ENCODE data around the gene CNOT6. TPM values are rescaled to one million over a fixed set of nuclear protein-coding genes. Genes with fewer than 3 reads are reported as not detected.

CNOT6 gene
- total RNA-seq, 2 donors from 2014 or later: 18.4 to 20.1 TPM

Small RNA genes lying within 50 kb of the gene (small RNA-seq; reads per million reads assigned to genes)
- 0 reads per million in 2 donors for gene RNU6-525P

Other genes with a start within 250 kb of the CNOT6 start
- gene MAPK9, start 202.3 kb upstream of the CNOT6 start, total RNA-seq: 10 to 100 TPM; 28.8 to 38.5 TPM
- 10 to 100 TPM in 1 of 2 donors, 1 to 10 TPM in 1; 3.2 to 14.0 TPM for gene GFPT2, start 141.0 kb upstream of the CNOT6 start, total RNA-seq
- 100 to 1,000 TPM in 1 of 2 donors, 10 to 100 TPM in 1; 32.2 to 412 TPM for gene SCGB3A1, start 97.1 kb downstream of the CNOT6 start, total RNA-seq
- 10 to 100 TPM in 1 of 2 donors, 1 to 10 TPM in 1; 2.9 to 20.6 TPM for gene FLT4, start 155.2 kb downstream of the CNOT6 start, total RNA-seq
- gene OR2Y1, start 245.7 kb downstream of the CNOT6 start, total RNA-seq: not detected

All from prostate gland (tissue), 2 donors.